ENCODE measurements around the gene PTPRJ. TPM values are rescaled to one million over a fixed set of nuclear protein-coding genes. Genes with fewer than 3 reads are reported as not detected.
A peak's percentile ranks its signal among the peaks of the same experiment; 100 is the strongest.

PTPRJ gene
- polyA plus RNA-seq, 3 donors = 10.0 to 36.4 (median 14.6) TPM

DNA sequence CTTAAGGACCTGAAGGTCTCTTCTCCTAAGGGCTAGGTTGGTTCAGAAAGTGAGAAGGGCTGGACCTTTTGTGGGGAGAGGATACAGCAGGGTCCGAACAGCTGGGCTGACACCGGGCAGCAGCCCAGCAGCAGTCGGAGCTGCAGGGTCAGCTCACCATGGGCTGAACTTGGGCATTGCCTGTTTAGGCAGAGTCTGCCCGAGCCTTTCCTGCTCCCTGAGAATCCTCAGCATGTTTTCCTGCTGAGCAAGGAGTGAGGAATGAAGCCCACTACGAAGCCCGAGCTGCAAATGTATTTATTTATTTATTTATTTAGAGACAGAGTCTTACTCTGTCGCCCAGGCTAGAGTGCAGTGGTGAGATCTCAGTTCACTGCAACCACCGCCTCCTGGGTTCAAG is 83.9 kb downstream of the PTPRJ start:
- peaks cover 63 to 80% of the 10 kb centered on the region in 2 donors for H3K4me1 ChIP-seq (ENCODE audit: control insufficient read depth in 1 of 2, insufficient read depth in 2 of 2, low read length in 2 of 2)
- H2AFZ ChIP-seq (ENCODE audit: insufficient read depth, low read depth, low read length, poor library complexity, severe bottlenecking) = no peak overlapping the region
- peak overlapping the region; percentile 41 for H3K4me2 ChIP-seq (replicated peaks; ENCODE audit: extremely low read depth, low read length, poor library complexity, severe bottlenecking)
- H3K27ac ChIP-seq (ENCODE audit: low read depth in 1 of 2, low read length in 2 of 2) = peak overlapping the region; percentile 48 to 62
- H3K36me3 Mint-ChIP-seq = peaks cover 19 to 40% of the 10 kb centered on the region in 2 donors
- WGBS (ENCODE audit: insufficient coverage) = 89% methylated on average over 4 of the region's 8 CpGs
- H3K4me1 Mint-ChIP-seq = peaks cover 74% of the 10 kb centered on the region
- peaks cover 4 to 10% of the 10 kb centered on the region in 2 donors for H3K36me3 ChIP-seq (replicated peaks in 1 of 2; ENCODE audit: control insufficient read depth in 1 of 2, insufficient read depth in 2 of 2, low read length in 2 of 2)
- H3K4me3 ChIP-seq (replicated peaks in 1 of 3; ENCODE audit: low read depth in 2 of 3, low read length in 3 of 3) = peak overlapping the region in 1 of 3 experiments; percentile 46
- H3K27ac Mint-ChIP-seq = peak overlapping the region; percentile 84 to 90 (median 88)
- H3K9me3 Mint-ChIP-seq = peaks cover 0 to 2% (median 0%) of the 10 kb centered on the region in 7 donors
- no peaks in the 10 kb centered on the region for H3K9me3 ChIP-seq (replicated peaks in 1 of 2; ENCODE audit: control insufficient read depth in 1 of 2, insufficient read depth in 1 of 2, low read length in 2 of 2)
- intact Hi-C loops (cut with micrococcal nuclease) = loop anchor here in 1 of 2 donors (10.0 kb wide), 1 partner anchor 50 kb away; no protein-coding TSS in a partner anchor
- no peak for DNase-seq
- peak overlapping the region in 1 of 2 donors; percentile 71 for H3K4me3 Mint-ChIP-seq
- peak overlapping the region; percentile 5 for H3K9ac ChIP-seq (ENCODE audit: insufficient read depth, low read length, poor library complexity, severe bottlenecking)
- H4K20me1 ChIP-seq (ENCODE audit: insufficient read depth, low read length) = peaks cover 96% of the 10 kb centered on the region
- H3K27me3 Mint-ChIP-seq (ENCODE audit: low read depth in 3 of 3) = no peaks in the 10 kb centered on the region
- peaks cover 85% of the 10 kb centered on the region for H3K79me2 ChIP-seq (ENCODE audit: insufficient read depth, low read length)
- no peaks in the 10 kb centered on the region for H3K27me3 ChIP-seq (ENCODE audit: control insufficient read depth in 2 of 2, insufficient read depth in 2 of 2, low read length in 2 of 2)
- TF ChIP-seq CTCF (IDR thresholded peaks at IDR 0.05) = no peak

- intact Hi-C loops (cut with micrococcal nuclease) = loop anchor here in 1 of 2 donors (5.0 to 10.0 kb wide), 2 partner anchors 35 to 52 kb away; no protein-coding TSS in a partner anchor
- Histone ChIP-seq H3K27ac (ENCODE audit: low read depth in 1 of 2, low read length in 2 of 2) (peak overlapping the region; percentile 66 to 85), H2AFZ (ENCODE audit: insufficient read depth, low read depth, low read length, poor library complexity, severe bottlenecking) (peak overlapping the region; percentile 74), H3K9me3 (replicated peaks in 1 of 2; ENCODE audit: control insufficient read depth in 1 of 2, insufficient read depth in 1 of 2, low read length in 2 of 2) (no peaks in the 10 kb centered on the region), H3K4me1 (ENCODE audit: control insufficient read depth in 1 of 2, insufficient read depth in 2 of 2, low read length in 2 of 2) (peaks cover 51 to 63% of the 10 kb centered on the region in 2 donors), H3K4me2 (replicated peaks; ENCODE audit: extremely low read depth, low read length, poor library complexity, severe bottlenecking) (peak overlapping the region; percentile 88), H3K36me3 (replicated peaks in 1 of 2; ENCODE audit: control insufficient read depth in 1 of 2, insufficient read depth in 2 of 2, low read length in 2 of 2) (peaks cover 4 to 22% of the 10 kb centered on the region in 2 donors), H3K79me2 (ENCODE audit: insufficient read depth, low read length) (peaks cover 79% of the 10 kb centered on the region), H3K4me3 (replicated peaks in 1 of 3; ENCODE audit: low read depth in 2 of 3, low read length in 3 of 3) (peak overlapping the region; percentile 37 to 80 (median 46)), H3K9ac (ENCODE audit: insufficient read depth, low read length, poor library complexity, severe bottlenecking) (peak overlapping the region; percentile 52), H4K20me1 (ENCODE audit: insufficient read depth, low read length) (peaks cover 90% of the 10 kb centered on the region), H3K27me3 (ENCODE audit: control insufficient read depth in 2 of 2, insufficient read depth in 2 of 2, low read length in 2 of 2) (no peaks in the 10 kb centered on the region)
- Mint-ChIP-seq H3K36me3 (peaks cover 20 to 45% of the 10 kb centered on the region in 2 donors), H3K27ac (peak overlapping the region; percentile 84 to 96 (median 91)), H3K9me3 (peaks cover 0 to 2% (median 0%) of the 10 kb centered on the region in 7 donors), H3K4me3 (peak overlapping the region; percentile 72 to 78), H3K27me3 (ENCODE audit: low read depth in 3 of 3) (no peaks in the 10 kb centered on the region), H3K4me1 (peaks cover 58% of the 10 kb centered on the region)
- DNase-seq = peak; percentile 36 to 64 (median 56)
- WGBS (ENCODE audit: insufficient coverage) = no CpG with 5 or more reads among the region's 10 CpGs
- TF ChIP-seq CTCF (IDR thresholded peaks at IDR 0.05) = no peak
Measured at GRCh38 chr11:48066881-48067800, 86.8 kb downstream of the PTPRJ start.
